Measurements from ENCODE around the gene IRF9. TPM values are rescaled to one million over a fixed set of nuclear protein-coding genes. Genes with fewer than 3 reads are reported as not detected.

IRF9 gene
- total and polyA plus RNA-seq, 2 of the 13 experiments (the other 11 are each of a cell fraction or from before 2014, with no cell fraction given) = 14.9 to 49.7 TPM

DNA sequence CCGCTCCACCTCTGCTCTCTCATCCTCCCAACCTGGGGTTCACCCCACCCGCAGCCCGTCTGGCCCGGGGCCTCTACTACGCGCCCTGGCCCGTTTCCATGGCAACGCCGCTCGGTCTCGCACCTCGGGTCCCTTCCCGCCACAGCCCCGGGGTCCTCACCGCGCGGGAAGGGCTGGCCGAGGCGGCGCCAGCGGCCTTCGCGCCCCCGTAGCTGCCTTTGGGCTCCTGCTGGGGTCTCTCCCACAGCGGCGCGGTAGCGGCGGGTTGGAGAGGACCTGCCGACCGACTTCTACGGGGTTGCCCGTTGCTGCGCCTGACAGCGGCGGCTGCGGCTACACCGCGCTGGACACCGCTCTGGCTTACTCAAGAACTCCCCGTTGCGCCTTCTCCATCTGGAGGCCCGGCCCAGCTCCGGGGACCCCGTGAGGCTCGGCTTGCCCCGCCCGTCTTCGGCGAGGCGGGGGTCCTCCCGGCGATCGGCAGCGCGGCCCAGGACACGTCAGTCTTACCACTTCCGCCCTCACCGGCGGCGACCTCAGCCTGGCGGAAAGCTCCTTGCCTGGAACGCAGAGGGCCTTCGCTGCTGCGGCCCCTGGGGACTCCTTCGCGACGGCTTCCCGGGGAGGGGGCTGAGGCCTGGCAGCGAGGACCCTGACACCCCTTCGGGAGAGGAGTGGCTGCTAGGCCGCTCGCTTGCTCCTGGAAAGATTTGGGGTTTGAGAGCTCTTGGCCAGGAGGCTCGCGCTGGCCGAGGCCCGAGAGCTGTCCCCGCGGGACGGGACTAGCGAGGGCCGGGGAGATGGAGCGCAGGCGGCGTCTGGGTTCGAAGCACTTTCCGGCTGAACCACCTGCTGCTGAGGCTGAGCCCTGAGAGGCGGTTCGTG, 34.4 kb downstream of the IRF9 start, which contains the start of gene TM9SF1 (continued):
- peak; percentile 94 for TF ChIP-seq KLF11 (CRISPR knock-in tag; IDR thresholded peaks at IDR 0.05)
- TF ChIP-seq, protein P1, sequence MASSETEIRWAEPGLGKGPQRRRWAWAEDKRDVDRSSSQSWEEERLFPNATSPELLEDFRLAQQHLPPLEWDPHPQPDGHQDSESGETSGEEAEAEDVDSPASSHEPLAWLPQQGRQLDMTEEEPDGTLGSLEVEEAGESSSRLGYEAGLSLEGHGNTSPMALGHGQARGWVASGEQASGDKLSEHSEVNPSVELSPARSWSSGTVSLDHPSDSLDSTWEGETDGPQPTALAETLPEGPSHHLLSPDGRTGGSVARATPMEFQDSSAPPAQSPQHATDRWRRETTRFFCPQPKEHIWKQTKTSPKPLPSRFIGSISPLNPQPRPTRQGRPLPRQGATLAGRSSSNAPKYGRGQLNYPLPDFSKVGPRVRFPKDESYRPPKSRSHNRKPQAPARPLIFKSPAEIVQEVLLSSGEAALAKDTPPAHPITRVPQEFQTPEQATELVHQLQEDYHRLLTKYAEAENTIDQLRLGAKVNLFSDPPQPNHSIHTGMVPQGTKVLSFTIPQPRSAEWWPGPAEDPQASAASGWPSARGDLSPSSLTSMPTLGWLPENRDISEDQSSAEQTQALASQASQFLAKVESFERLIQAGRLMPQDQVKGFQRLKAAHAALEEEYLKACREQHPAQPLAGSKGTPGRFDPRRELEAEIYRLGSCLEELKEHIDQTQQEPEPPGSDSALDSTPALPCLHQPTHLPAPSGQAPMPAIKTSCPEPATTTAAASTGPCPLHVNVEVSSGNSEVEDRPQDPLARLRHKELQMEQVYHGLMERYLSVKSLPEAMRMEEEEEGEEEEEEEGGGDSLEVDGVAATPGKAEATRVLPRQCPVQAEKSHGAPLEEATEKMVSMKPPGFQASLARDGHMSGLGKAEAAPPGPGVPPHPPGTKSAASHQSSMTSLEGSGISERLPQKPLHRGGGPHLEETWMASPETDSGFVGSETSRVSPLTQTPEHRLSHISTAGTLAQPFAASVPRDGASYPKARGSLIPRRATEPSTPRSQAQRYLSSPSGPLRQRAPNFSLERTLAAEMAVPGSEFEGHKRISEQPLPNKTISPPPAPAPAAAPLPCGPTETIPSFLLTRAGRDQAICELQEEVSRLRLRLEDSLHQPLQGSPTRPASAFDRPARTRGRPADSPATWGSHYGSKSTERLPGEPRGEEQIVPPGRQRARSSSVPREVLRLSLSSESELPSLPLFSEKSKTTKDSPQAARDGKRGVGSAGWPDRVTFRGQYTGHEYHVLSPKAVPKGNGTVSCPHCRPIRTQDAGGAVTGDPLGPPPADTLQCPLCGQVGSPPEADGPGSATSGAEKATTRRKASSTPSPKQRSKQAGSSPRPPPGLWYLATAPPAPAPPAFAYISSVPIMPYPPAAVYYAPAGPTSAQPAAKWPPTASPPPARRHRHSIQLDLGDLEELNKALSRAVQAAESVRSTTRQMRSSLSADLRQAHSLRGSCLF (CRISPR knock-in tag; IDR thresholded peaks at IDR 0.05; ENCODE audit: borderline replicate concordance) = peak; percentile 96
- TF ChIP-seq ZNF12 (CRISPR knock-in tag; IDR thresholded peaks at IDR 0.05) = peak; percentile 77
- peak; percentile 99 for TF ChIP-seq ZNF274 (CRISPR knock-in tag; IDR thresholded peaks at IDR 0.05)
- TF ChIP-seq ZSCAN31 (CRISPR knock-in tag; IDR thresholded peaks at IDR 0.05; ENCODE audit: low read depth) = peak; percentile 100
- peak; percentile 97 for TF ChIP-seq ZSCAN29 (CRISPR knock-in tag; conservative IDR thresholded peaks at IDR 0.05)
- TF ChIP-seq, protein P2, sequence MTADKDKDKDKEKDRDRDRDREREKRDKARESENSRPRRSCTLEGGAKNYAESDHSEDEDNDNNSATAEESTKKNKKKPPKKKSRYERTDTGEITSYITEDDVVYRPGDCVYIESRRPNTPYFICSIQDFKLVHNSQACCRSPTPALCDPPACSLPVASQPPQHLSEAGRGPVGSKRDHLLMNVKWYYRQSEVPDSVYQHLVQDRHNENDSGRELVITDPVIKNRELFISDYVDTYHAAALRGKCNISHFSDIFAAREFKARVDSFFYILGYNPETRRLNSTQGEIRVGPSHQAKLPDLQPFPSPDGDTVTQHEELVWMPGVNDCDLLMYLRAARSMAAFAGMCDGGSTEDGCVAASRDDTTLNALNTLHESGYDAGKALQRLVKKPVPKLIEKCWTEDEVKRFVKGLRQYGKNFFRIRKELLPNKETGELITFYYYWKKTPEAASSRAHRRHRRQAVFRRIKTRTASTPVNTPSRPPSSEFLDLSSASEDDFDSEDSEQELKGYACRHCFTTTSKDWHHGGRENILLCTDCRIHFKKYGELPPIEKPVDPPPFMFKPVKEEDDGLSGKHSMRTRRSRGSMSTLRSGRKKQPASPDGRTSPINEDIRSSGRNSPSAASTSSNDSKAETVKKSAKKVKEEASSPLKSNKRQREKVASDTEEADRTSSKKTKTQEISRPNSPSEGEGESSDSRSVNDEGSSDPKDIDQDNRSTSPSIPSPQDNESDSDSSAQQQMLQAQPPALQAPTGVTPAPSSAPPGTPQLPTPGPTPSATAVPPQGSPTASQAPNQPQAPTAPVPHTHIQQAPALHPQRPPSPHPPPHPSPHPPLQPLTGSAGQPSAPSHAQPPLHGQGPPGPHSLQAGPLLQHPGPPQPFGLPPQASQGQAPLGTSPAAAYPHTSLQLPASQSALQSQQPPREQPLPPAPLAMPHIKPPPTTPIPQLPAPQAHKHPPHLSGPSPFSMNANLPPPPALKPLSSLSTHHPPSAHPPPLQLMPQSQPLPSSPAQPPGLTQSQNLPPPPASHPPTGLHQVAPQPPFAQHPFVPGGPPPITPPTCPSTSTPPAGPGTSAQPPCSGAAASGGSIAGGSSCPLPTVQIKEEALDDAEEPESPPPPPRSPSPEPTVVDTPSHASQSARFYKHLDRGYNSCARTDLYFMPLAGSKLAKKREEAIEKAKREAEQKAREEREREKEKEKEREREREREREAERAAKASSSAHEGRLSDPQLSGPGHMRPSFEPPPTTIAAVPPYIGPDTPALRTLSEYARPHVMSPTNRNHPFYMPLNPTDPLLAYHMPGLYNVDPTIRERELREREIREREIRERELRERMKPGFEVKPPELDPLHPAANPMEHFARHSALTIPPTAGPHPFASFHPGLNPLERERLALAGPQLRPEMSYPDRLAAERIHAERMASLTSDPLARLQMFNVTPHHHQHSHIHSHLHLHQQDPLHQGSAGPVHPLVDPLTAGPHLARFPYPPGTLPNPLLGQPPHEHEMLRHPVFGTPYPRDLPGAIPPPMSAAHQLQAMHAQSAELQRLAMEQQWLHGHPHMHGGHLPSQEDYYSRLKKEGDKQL (CRISPR knock-in tag; IDR thresholded peaks at IDR 0.05; ENCODE audit: low read depth) = no peak; the same call in 1 of the 2 replicates
- no peak for TF ChIP-seq EHMT2 (IDR thresholded peaks at IDR 0.05; ENCODE audit: borderline replicate concordance, low read depth, low read length)
- peak; percentile 17; the same call in 1 of the 2 replicates for TF ChIP-seq U2AF2 (IDR thresholded peaks at IDR 0.05; ENCODE audit: low read depth, low read length)
- TF ChIP-seq CC2D1A (CRISPR knock-in tag; IDR thresholded peaks at IDR 0.05) = no peak
- TF ChIP-seq ONECUT2 (CRISPR knock-in tag; IDR thresholded peaks at IDR 0.05) = peak; percentile 71; the same call in 1 of the 2 replicates
- peak; percentile 92; the same call in 1 of the 2 replicates for TF ChIP-seq MZF1 (CRISPR knock-in tag; IDR thresholded peaks at IDR 0.05; ENCODE audit: borderline replicate concordance)
- TF ChIP-seq ZFP1 (CRISPR knock-in tag; IDR thresholded peaks at IDR 0.05) = peak; percentile 82; the same call in 1 of the 2 replicates

All from HepG2 (cell line).